ENCODE results near the gene KRT25.

Gene KRT25

GRCh38 chr17:40791787-40792436 lies 36.8 kb upstream of the KRT25 start:
- Histone ChIP-seq H4K20me1 (ENCODE audit: insufficient read depth, low read length) (no peaks in the 10 kb centered on the region), H3K4me3 (ENCODE audit: low read depth, low read length, poor library complexity, severe bottlenecking) (no peak overlapping the region), H3F3A (ENCODE audit: insufficient read depth, low read length) (no peaks in the 10 kb centered on the region), H3K27me3 (ENCODE audit: insufficient read depth, low read length) (no peaks in the 10 kb centered on the region; the same call in 1 of the 2 replicates), H3K9me2 (ENCODE audit: low read depth, low read length) (no peaks in the 10 kb centered on the region), H3K27ac (ENCODE audit: low read depth, low read length, poor library complexity, severe bottlenecking) (no peak overlapping the region), H2AFZ (ENCODE audit: low read length) (no peak overlapping the region), H3K36me3 (ENCODE audit: insufficient read depth, low read length) (no peaks in the 10 kb centered on the region), H3K4me2 (ENCODE audit: low read length) (no peak overlapping the region), H3K4me1 (ENCODE audit: insufficient read depth, low read length, severe bottlenecking) (no peaks in the 10 kb centered on the region), H3K9ac (ENCODE audit: low read length) (no peak overlapping the region), H3K79me2 (ENCODE audit: insufficient read depth, low read length) (no peaks in the 10 kb centered on the region), H3K9me3 (ENCODE audit: low read length) (no peaks in the 10 kb centered on the region)
- TF ChIP-seq EZH2 (IDR thresholded peaks at IDR 0.05; ENCODE audit: borderline replicate concordance, low read length): no peak
- peak; percentile 58 for TF ChIP-seq CTCF (IDR thresholded peaks at IDR 0.05; ENCODE audit: low read length)

- Histone ChIP-seq H4K20me1 (ENCODE audit: insufficient read depth, low read length) (no peaks in the 10 kb centered on the region), H3K79me2 (ENCODE audit: insufficient read depth, low read length) (no peaks in the 10 kb centered on the region), H3K36me3 (ENCODE audit: insufficient read depth, low read length) (no peaks in the 10 kb centered on the region), H3K9me3 (ENCODE audit: low read length) (no peaks in the 10 kb centered on the region), H3K4me1 (ENCODE audit: insufficient read depth, low read length, severe bottlenecking) (no peaks in the 10 kb centered on the region), H3K27me3 (ENCODE audit: insufficient read depth, low read length) (no peaks in the 10 kb centered on the region; the same call in 1 of the 2 replicates), H3F3A (ENCODE audit: insufficient read depth, low read length) (no peaks in the 10 kb centered on the region), H3K4me3 (ENCODE audit: low read depth, low read length, poor library complexity, severe bottlenecking) (no peak overlapping the region), H3K9me2 (ENCODE audit: low read depth, low read length) (no peaks in the 10 kb centered on the region), H3K27ac (ENCODE audit: low read depth, low read length, poor library complexity, severe bottlenecking) (no peak overlapping the region), H3K4me2 (ENCODE audit: low read length) (no peak overlapping the region), H2AFZ (ENCODE audit: low read length) (no peak overlapping the region), H3K9ac (ENCODE audit: low read length) (no peak overlapping the region)
- TF ChIP-seq CTCF (IDR thresholded peaks at IDR 0.05; ENCODE audit: low read length): no peak
- no peak for TF ChIP-seq EZH2 (IDR thresholded peaks at IDR 0.05; ENCODE audit: borderline replicate concordance, low read length)
These were observed 36.0 kb upstream of the KRT25 start for GRCh38 chr17:40791111-40791510.

GRCh38 chr17:40782450-40782849 lies 27.3 kb upstream of the KRT25 start, which contains the start of gene KRT27:
TSS of gene KRT27 (minus strand) at chr17:40782550. CDS start at chr17:40782493, 57 bp downstream.
- H3K4me1 ChIP-seq (ENCODE audit: insufficient read depth, low read length, severe bottlenecking): no peaks in the 10 kb centered on the region
- TF ChIP-seq EZH2 (IDR thresholded peaks at IDR 0.05; ENCODE audit: borderline replicate concordance, low read length) (no peak), CTCF (IDR thresholded peaks at IDR 0.05; ENCODE audit: low read length) (no peak)
- H3K4me2 ChIP-seq (ENCODE audit: low read length): no peak within 1 kb of the TSS

More at GRCh38 chr17:40782450-40782849, 27.3 kb upstream of the KRT25 start, which contains the start of gene KRT27:
- H3F3A ChIP-seq (ENCODE audit: insufficient read depth, low read length): no peaks in the 10 kb centered on the region
- H2AFZ ChIP-seq (ENCODE audit: low read length): no peak within 1 kb of the TSS
- no peaks in the 10 kb centered on the region for H3K79me2 ChIP-seq (ENCODE audit: insufficient read depth, low read length)
- H3K9me3 ChIP-seq (ENCODE audit: low read length): no peaks in the 10 kb centered on the region
- no peak within 1 kb of the TSS for H3K27ac ChIP-seq (ENCODE audit: low read depth, low read length, poor library complexity, severe bottlenecking)
- no peaks in the 10 kb centered on the region; the same call in 1 of the 2 replicates for H3K27me3 ChIP-seq (ENCODE audit: insufficient read depth, low read length)
- no peaks in the 10 kb centered on the region for H3K36me3 ChIP-seq (ENCODE audit: insufficient read depth, low read length)
- H4K20me1 ChIP-seq (ENCODE audit: insufficient read depth, low read length): no peaks in the 10 kb centered on the region
- H3K9me2 ChIP-seq (ENCODE audit: low read depth, low read length): no peaks in the 10 kb centered on the region
- no peak within 1 kb of the TSS for H3K9ac ChIP-seq (ENCODE audit: low read length)
- no peak within 1 kb of the TSS for H3K4me3 ChIP-seq (ENCODE audit: low read depth, low read length, poor library complexity, severe bottlenecking)

Measured in OCI-LY1 (cell line).